ENCODE measurements around the gene PRTG. TPM values are rescaled to one million over a fixed set of nuclear protein-coding genes. Genes with fewer than 3 reads are reported as not detected.

Gene PRTG
- total RNA-seq, 4 donors from 2014 or later = 2.1 to 12.8 (median 7.7) TPM

DNA sequence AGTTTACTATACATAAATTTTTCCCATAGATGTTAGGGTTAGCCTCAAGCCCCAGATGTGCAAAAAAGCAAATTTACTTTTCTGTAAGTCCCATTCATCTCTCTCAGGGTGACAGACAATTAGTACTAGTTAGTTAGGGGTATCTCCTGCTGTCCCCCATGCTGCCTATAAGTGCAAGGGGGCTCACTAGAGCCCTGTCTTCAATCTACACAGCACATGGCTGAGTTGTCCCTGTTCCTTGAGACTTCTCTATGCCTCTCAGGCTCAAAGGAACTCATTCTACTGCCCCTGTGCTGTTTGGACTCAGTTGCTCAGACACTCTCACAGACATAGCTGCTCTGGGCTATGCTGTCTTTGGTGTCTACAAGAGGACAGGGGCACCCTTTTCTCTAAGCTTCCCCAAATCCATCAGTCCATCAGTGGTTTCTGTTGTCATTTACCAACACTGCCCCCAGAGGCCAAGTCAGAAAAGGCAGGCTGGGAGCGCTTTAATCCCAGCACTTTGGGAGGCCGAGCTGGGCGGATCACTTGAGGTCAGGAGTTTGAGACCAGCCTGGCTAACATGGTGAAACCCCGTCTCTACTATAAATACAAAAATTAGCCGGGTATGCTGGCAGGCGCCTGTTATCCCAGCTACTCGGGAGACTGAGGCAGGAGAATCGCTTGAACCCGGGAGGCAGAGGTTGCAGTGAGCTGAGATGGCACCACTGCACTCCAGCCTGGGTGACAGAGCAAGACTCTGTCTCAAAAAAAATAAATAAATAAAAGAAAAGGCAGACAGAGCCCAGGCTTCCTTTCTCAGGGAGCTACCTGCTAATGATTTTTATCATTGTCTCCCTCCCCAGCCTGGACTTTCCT, 31.4 kb upstream of the PRTG start:
- 53 to 54% methylated on average over 9 of the region's 9 CpGs for WGBS, 2 donors
- H3K27me3 ChIP-seq = no peaks in the 10 kb centered on the region
- peak in 1 of 2 donors; percentile 48 for DNase-seq (ENCODE audit: low spot score in 2 of 2)
- no peak overlapping the region for H3K4me3 ChIP-seq
- no peaks in the 10 kb centered on the region for H3K36me3 ChIP-seq
- TF ChIP-seq POLR2A (IDR thresholded peaks at IDR 0.05) = no peak
- TF ChIP-seq CTCF (IDR thresholded peaks at IDR 0.05) = peak in 4 of 5 experiments; percentile 29 to 65 (median 51)
- H3K9me3 ChIP-seq = no peaks in the 10 kb centered on the region
- no peak overlapping the region for H3K27ac ChIP-seq
- no peaks in the 10 kb centered on the region for H3K4me1 ChIP-seq

- Histone ChIP-seq H3K27ac (no peak overlapping the region), H3K4me3 (no peak overlapping the region), H3K4me1 (no peaks in the 10 kb centered on the region), H3K9me3 (no peaks in the 10 kb centered on the region), H3K36me3 (no peaks in the 10 kb centered on the region), H3K27me3 (no peaks in the 10 kb centered on the region)
- TF ChIP-seq POLR2A (IDR thresholded peaks at IDR 0.05) = no peak
- no peak for TF ChIP-seq CTCF (IDR thresholded peaks at IDR 0.05)
- TF ChIP-seq EP300 (IDR thresholded peaks at IDR 0.05) = no peak
- no peak for DNase-seq (ENCODE audit: low spot score in 2 of 2)
- 37 to 45% methylated on average over 4 of the region's 4 CpGs for WGBS, 2 donors
Measured at GRCh38 chr15:55770806-55771205, 27.9 kb upstream of the PRTG start.

GRCh38 chr15:55770261-55770660, 27.3 kb upstream of the PRTG start:
- Histone ChIP-seq H3K4me3 (no peak overlapping the region), H3K9me3 (no peaks in the 10 kb centered on the region), H3K27ac (no peak overlapping the region), H3K4me1 (no peaks in the 10 kb centered on the region), H3K36me3 (no peaks in the 10 kb centered on the region), H3K27me3 (no peaks in the 10 kb centered on the region)
- 51 to 60% methylated on average over 4 of the region's 4 CpGs for WGBS, 2 donors
- no peak for TF ChIP-seq POLR2A (IDR thresholded peaks at IDR 0.05)
- no peak for TF ChIP-seq CTCF (IDR thresholded peaks at IDR 0.05)
- no peak for TF ChIP-seq EP300 (IDR thresholded peaks at IDR 0.05)
- no peak for DNase-seq (ENCODE audit: low spot score in 2 of 2)

- H3K27ac ChIP-seq = no peak overlapping the region
- H3K27me3 ChIP-seq = no peaks in the 10 kb centered on the region
- WGBS, 2 donors = 70 to 72% methylated on average over 10 of the region's 10 CpGs
- no peak for DNase-seq (ENCODE audit: low spot score in 2 of 2)
- no peaks in the 10 kb centered on the region for H3K36me3 ChIP-seq
- no peaks in the 10 kb centered on the region for H3K4me1 ChIP-seq
- no peak overlapping the region for H3K4me3 ChIP-seq
- TF ChIP-seq EP300 (IDR thresholded peaks at IDR 0.05) (no peak), POLR2A (IDR thresholded peaks at IDR 0.05) (no peak), CTCF (IDR thresholded peaks at IDR 0.05) (no peak)
- H3K9me3 ChIP-seq = no peaks in the 10 kb centered on the region
Measured at GRCh38 chr15:55768670-55769185, 25.8 kb upstream of the PRTG start.

DNA sequence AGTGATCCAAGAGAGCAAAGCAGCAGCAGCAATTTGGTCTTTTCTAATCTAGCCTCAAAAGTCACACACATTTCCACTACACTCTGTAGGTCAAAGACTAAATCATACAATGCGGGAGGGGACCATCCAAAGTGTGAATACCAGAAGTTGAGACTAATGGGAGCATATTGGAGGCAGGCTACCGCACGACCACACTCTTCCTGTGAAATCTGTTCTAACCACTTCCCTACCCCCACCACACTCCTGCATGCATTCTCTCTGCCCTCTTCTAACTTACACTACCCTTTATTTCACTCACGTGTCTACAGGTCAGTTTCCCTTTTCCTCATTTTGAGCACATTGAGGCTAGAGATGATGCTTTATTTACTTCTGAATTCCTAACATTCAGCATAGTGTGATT, 23.7 kb upstream of the PRTG start:
- no peak for DNase-seq (ENCODE audit: low spot score in 2 of 2)
- Histone ChIP-seq H3K4me3 (no peak overlapping the region), H3K36me3 (no peaks in the 10 kb centered on the region), H3K9me3 (no peaks in the 10 kb centered on the region), H3K27me3 (no peaks in the 10 kb centered on the region), H3K4me1 (no peaks in the 10 kb centered on the region), H3K27ac (no peak overlapping the region)
- TF ChIP-seq EP300 (IDR thresholded peaks at IDR 0.05) (no peak), CTCF (IDR thresholded peaks at IDR 0.05) (no peak), POLR2A (IDR thresholded peaks at IDR 0.05) (no peak)
- WGBS, 2 donors = 70 to 73% methylated on average over 4 of the region's 4 CpGs
